GM19035 (cell line): ENCODE results near the gene PCDHB7.
"Not testable (repeated sequence)": the region's sequence is repeated elsewhere in the genome, so short reads cannot be mapped to it uniquely, and the experiment has no call there.

Experiments
- ATAC-seq: cut with Tn5 transposase; IDR thresholded peaks from one replicate; pipeline ENCODE4 v1.9.1; 2021; ENCODE audit not compliant: unreplicated experiment

Gene PCDHB7

DNA sequence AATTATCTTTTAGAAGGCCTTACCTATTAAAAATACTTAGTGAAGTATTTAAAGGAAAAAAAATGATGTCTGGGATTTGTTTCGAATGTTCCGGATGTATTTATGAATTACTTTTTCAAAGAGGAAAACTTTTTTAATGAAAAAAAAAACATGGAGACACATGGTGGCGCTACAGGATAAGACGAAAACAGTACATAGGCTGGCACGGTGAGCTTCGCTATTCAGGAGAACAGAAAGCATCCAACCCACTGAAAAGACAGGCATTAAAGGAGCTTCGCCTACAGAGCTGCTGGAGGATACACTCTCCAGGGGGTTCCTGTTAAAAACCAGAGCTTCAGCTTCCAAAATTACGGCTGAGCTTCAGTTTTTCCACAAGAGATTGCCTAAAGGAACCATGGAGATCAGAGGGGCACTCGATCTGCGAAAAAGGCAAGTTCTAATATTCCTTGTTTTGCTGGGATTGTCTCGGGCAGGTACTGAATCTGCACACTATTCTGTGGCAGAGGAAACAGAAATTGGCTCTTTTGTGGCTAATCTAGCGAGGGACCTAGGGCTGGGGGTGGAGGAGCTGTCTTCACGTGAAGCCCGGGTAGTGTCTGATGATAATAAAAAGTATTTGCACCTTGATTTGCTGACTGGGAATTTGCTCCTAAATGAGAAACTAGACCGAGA is 50.8 kb downstream of the PCDHB7 start, which contains the start of gene PCDHB14:
Gene PCDHB14 (plus strand): TSS at position 232 of the 672 bp plus-strand sequence. CDS start 163 bp downstream, at position 395.
- ATAC-seq = no peak

DNA sequence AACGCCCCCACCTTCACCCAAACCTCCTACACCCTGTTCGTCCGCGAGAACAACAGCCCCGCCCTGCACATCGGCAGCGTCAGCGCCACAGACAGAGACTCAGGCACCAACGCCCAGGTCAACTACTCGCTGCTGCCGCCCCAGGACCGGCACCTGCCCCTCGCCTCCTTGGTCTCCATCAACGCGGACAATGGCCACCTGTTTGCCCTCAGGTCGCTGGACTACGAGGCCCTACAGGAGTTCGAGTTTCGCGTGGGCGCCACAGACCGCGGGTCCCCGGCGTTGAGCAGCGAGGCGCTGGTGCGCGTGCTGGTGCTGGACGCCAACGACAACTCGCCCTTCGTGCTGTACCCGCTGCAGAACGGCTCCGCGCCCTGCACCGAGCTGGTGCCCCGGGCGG is 52.4 kb downstream of the PCDHB7 start:
- ATAC-seq = not testable (repeated sequence)

DNA sequence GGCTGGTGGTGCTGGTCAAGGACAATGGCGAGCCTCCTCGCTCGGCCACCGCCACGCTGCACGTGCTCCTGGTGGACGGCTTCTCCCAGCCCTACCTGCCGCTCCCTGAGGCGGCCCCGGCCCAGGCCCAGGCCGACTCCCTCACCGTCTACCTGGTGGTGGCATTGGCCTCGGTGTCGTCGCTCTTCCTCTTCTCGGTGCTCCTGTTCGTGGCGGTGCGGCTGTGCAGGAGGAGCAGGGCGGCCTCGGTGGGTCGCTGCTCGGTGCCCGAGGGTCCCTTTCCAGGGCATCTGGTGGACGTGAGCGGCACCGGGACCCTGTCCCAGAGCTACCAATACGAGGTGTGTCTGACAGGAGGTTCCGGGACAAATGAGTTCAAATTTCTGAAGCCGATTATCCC is 53.0 kb downstream of the PCDHB7 start:
- not testable (repeated sequence) for ATAC-seq
